ENCODE data around the gene CERT1.
A peak's percentile ranks its signal among the peaks of the same experiment; 100 is the strongest.
"Not testable (repeated sequence)": the region's sequence is repeated elsewhere in the genome, so short reads cannot be mapped to it uniquely, and the experiment has no call there.

The CERT1 gene

GRCh38 chr5:75511435-75512382, at the start of gene CERT1, which contains the start of gene POLK:
Gene CERT1, minus strand, starts transcription at chr5:75511629. Its CDS starts 422 bp downstream, at chr5:75511207.
Gene POLK, plus strand, starts transcription at chr5:75511891.
- DNase-seq = peak; percentile 99

GRCh38 chr5:75560655-75561054, 49.2 kb upstream of the CERT1 start:
- not testable (repeated sequence) for DNase-seq

GRCh38 chr5:75558981-75559632, 47.7 kb upstream of the CERT1 start:
- peak; percentile 9 for DNase-seq

- no peak for DNase-seq
Measured at GRCh38 chr5:75558221-75558620, 46.8 kb upstream of the CERT1 start.

- no peak for DNase-seq
Measured at GRCh38 chr5:75553358-75553757, 41.9 kb upstream of the CERT1 start.

- DNase-seq = no peak
Measured at GRCh38 chr5:75552764-75553163, 41.3 kb upstream of the CERT1 start.

GRCh38 chr5:75551471-75551870, 40.0 kb upstream of the CERT1 start:
- no peak for DNase-seq

GRCh38 chr5:75550597-75550996, 39.2 kb upstream of the CERT1 start:
- no peak for DNase-seq

- no peak for DNase-seq
Measured at GRCh38 chr5:75547812-75548211, 36.4 kb upstream of the CERT1 start.

- no peak for DNase-seq
Measured at GRCh38 chr5:75546830-75547229, 35.4 kb upstream of the CERT1 start.

GRCh38 chr5:75545131-75545530, 33.7 kb upstream of the CERT1 start:
- no peak for DNase-seq

GRCh38 chr5:75538211-75538610, 26.8 kb upstream of the CERT1 start:
- DNase-seq = no peak

GRCh38 chr5:75536694-75537360, 25.4 kb upstream of the CERT1 start:
- no peak for DNase-seq

GRCh38 chr5:75536147-75536546, 24.7 kb upstream of the CERT1 start:
- DNase-seq = no peak

- no peak for DNase-seq
Measured at GRCh38 chr5:75534734-75535133, 23.3 kb upstream of the CERT1 start.

GRCh38 chr5:75533716-75534115, 22.3 kb upstream of the CERT1 start:
- not testable (repeated sequence) for DNase-seq

GRCh38 chr5:75532190-75532589, 20.8 kb upstream of the CERT1 start:
- no peak for DNase-seq

- DNase-seq = no peak
Measured at GRCh38 chr5:75529185-75529584, 17.8 kb upstream of the CERT1 start.

GRCh38 chr5:75526070-75526469, 14.6 kb upstream of the CERT1 start:
- DNase-seq = no peak

GRCh38 chr5:75525344-75525743, 13.9 kb upstream of the CERT1 start:
- DNase-seq = no peak

- no peak for DNase-seq
Measured at GRCh38 chr5:75524591-75524990, 13.2 kb upstream of the CERT1 start.

GRCh38 chr5:75524071-75524470, 12.6 kb upstream of the CERT1 start:
- DNase-seq = peak; percentile 55

- no peak for DNase-seq
Measured at GRCh38 chr5:75523275-75523674, 11.8 kb upstream of the CERT1 start.

- no peak for DNase-seq
Measured at GRCh38 chr5:75522542-75522941, 11.1 kb upstream of the CERT1 start.
